IMR-90 (cell line): ENCODE measurements around the gene MAMLD1. TPM values are rescaled to one million over a fixed set of nuclear protein-coding genes. Genes with fewer than 3 reads are reported as not detected.

Source experiments
- ATAC-seq: fragments of 200-7000 bp; cut with Tn5 transposase; 2 replicates; pipeline ENCODE4 v1.9.1; 2020; ENCODE audit warnings: low read depth, mild to moderate bottlenecking, moderate library complexity
- BruUV-seq: library from RNA; stranded (reverse); fragments of 400-500 nt; replicated peaks from 2 replicates; lab custom pipeline; 2021; lab: Mats Ljungman, UMichigan
- CTCF ChIA-PET: fragments of 300-600 bp; formaldehyde crosslinking; extraction: SDS; loops from one replicate; lab custom pipeline; 2021; ENCODE audit warnings: antibody characterized with exemption; lab: Yijun Ruan, JAX
- POLR2A ChIA-PET: fragments of 300-600 bp; sonication (Branson Sonifier 250); formaldehyde crosslinking; loops from one replicate; lab custom pipeline; 2022; ENCODE audit warnings: antibody characterized with exemption; ENCODE audit not compliant: unreplicated experiment; lab: Charles Lee
- DNase-seq: peaks from one replicate; pipeline ENCODE4 v3.0.0; 2013
- H2AFZ ChIP-seq: replicated peaks from 2 replicates; pipeline ENCODE3; 2013; ENCODE audit warnings: low read length, mild to moderate bottlenecking; ENCODE audit not compliant: poor library complexity
- H2AK5ac ChIP-seq: 2 replicates; pipeline ENCODE4 v1.6.1; 2013; ENCODE audit warnings: low read depth, low read length, inconsistent platforms
- H2AK9ac ChIP-seq: replicated peaks from 2 replicates; pipeline ENCODE3; 2013; ENCODE audit warnings: mild to moderate bottlenecking, low read depth, low read length, moderate library complexity; ENCODE audit not compliant: poor library complexity
- H2BK120ac ChIP-seq: 2 replicates; pipeline ENCODE4 v1.6.1; 2013; ENCODE audit warnings: low read depth, low read length, inconsistent platforms
- H2BK15ac ChIP-seq: 3 replicates; pipeline ENCODE4 v1.6.1; 2013; ENCODE audit warnings: low read depth, low read length, inconsistent platforms
- H2BK20ac ChIP-seq: 2 replicates; pipeline ENCODE4 v1.6.1; 2013; ENCODE audit warnings: low read depth, mild to moderate bottlenecking, inconsistent platforms, low read length, moderate library complexity
- H2BK5ac ChIP-seq: 2 replicates; pipeline ENCODE4 v1.6.1; 2013; ENCODE audit warnings: mild to moderate bottlenecking, low read depth, low read length, inconsistent platforms; ENCODE audit not compliant: poor library complexity, severe bottlenecking
- H3K14ac ChIP-seq: replicated peaks from 2 replicates; pipeline ENCODE4 v1.6.1; 2013; ENCODE audit warnings: low read depth, low read length, inconsistent platforms
- H3K18ac ChIP-seq: 2 replicates; pipeline ENCODE4 v1.6.1; 2013; ENCODE audit warnings: low read depth, low read length, control low read depth
- H3K23ac ChIP-seq: 2 replicates; pipeline ENCODE4 v1.6.1; 2013; ENCODE audit warnings: low read depth, low read length, inconsistent platforms
- H3K27ac ChIP-seq: 2 replicates; pipeline ENCODE4 v1.5.1; 2013; ENCODE audit warnings: mild to moderate bottlenecking, control low read depth, low read length; ENCODE audit not compliant: insufficient read depth
- H3K27me3 ChIP-seq: 2 replicates; pipeline ENCODE4 v1.6.1; 2013; ENCODE audit warnings: low read length; ENCODE audit not compliant: control insufficient read depth, insufficient read depth
- H3K36me3 ChIP-seq: 2 replicates; pipeline ENCODE4 v1.6.1; 2013; ENCODE audit warnings: low read length, mixed read lengths; ENCODE audit not compliant: control insufficient read depth, insufficient read depth
- H3K4ac ChIP-seq: 2 replicates; pipeline ENCODE4 v1.6.1; 2013; ENCODE audit warnings: low read depth, low read length, inconsistent platforms
- H3K4me1 ChIP-seq: 2 replicates; pipeline ENCODE4 v1.6.1; 2013; ENCODE audit warnings: low read length, mixed read lengths; ENCODE audit not compliant: control insufficient read depth, insufficient read depth
- H3K4me2 ChIP-seq: 2 replicates; pipeline ENCODE4 v1.6.1; 2013; ENCODE audit warnings: low read depth, mild to moderate bottlenecking, control low read depth, low read length, moderate library complexity
- H3K4me3 ChIP-seq: 2 replicates; pipeline ENCODE4 v1.5.1; 2013; ENCODE audit warnings: low read depth, mild to moderate bottlenecking, control low read depth, low read length, moderate library complexity; ENCODE audit not compliant: insufficient read depth
- H3K56ac ChIP-seq: 2 replicates; pipeline ENCODE4 v1.6.1; 2013; ENCODE audit warnings: low read length, inconsistent platforms; ENCODE audit not compliant: insufficient read depth; ENCODE audit errors: extremely low read depth
- H3K79me1 ChIP-seq, 2 experiments: 2 replicates each; pipeline ENCODE4 v1.6.1; 2013; ENCODE audit warnings: low read length in 2 of 2, inconsistent platforms in 1 of 2, low read depth in 1 of 2
- H3K9ac ChIP-seq: 2 replicates; pipeline ENCODE4 v1.6.1; 2013; ENCODE audit warnings: low read depth, low read length, control low read depth
- H3K9me1 ChIP-seq: 2 replicates; pipeline ENCODE4 v1.6.1; 2013; ENCODE audit warnings: low read length, inconsistent platforms; ENCODE audit not compliant: insufficient read depth
- H3K9me3 ChIP-seq: 2 replicates; pipeline ENCODE4 v1.6.1; 2013; ENCODE audit warnings: low read length; ENCODE audit not compliant: control insufficient read depth, insufficient read depth
- H4K20me1 ChIP-seq: 2 replicates; pipeline ENCODE4 v1.6.1; 2013; ENCODE audit warnings: low read length, inconsistent platforms; ENCODE audit not compliant: insufficient read depth
- H4K5ac ChIP-seq: 2 replicates; pipeline ENCODE4 v1.6.1; 2013; ENCODE audit warnings: mild to moderate bottlenecking, low read depth, low read length, control low read depth
- H4K8ac ChIP-seq, 2 experiments: 2 replicates each; pipeline ENCODE4 v1.6.1; 2013; ENCODE audit warnings: low read depth in 2 of 2, low read length in 2 of 2, control low read depth in 1 of 2, inconsistent platforms in 1 of 2
- H4K91ac ChIP-seq: 2 replicates; pipeline ENCODE4 v1.6.1; 2013; ENCODE audit warnings: low read depth, low read length, inconsistent platforms; ENCODE audit not compliant: insufficient read depth
- CHD1 ChIP-seq: IDR thresholded peaks from 2 replicates; pipeline ENCODE4 v1.6.1; 2012; ENCODE audit warnings: low read depth, low read length, improper control_type of control experiment
- CTCF ChIP-seq: conservative IDR thresholded peaks from 2 replicates; pipeline ENCODE4 v1.5.1; 2012; ENCODE audit warnings: mild to moderate bottlenecking, low read depth, low read length, improper control_type of control experiment
- POLR2A ChIP-seq: IDR thresholded peaks from 2 replicates; pipeline ENCODE4 v1.6.1; 2012; ENCODE audit warnings: mild to moderate bottlenecking, low read depth, low read length
- RAD21 ChIP-seq: IDR thresholded peaks from 2 replicates; pipeline ENCODE4 v1.6.1; 2012; ENCODE audit warnings: low read length, improper control_type of control experiment
- WGBS, 2 experiments: methylation state at CpG; one replicate each; pipeline versions ENCODE4 v1.1.5 to v1.1.7; 2013; ENCODE audit warnings: missing lambda C conversion rate in 2 of 2; ENCODE audit not compliant: insufficient read length in 1 of 2; ENCODE audit errors: extremely low coverage in 2 of 2; 5-methylcytosine and 5-hydroxymethylcytosine counted together
- dilution Hi-C: fragments of 300-500 bp; cut with HindIII; formaldehyde crosslinking; loops from one replicate; pipeline ENCODE4 v1.14.3; 2018; ENCODE audit warnings: low sequenced_read_pairs; ENCODE audit not compliant: unreplicated experiment
- in situ Hi-C: fragments of 300-500 bp; cut with MboI; formaldehyde crosslinking; loops from 3 replicates; pipeline ENCODE4 v1.14.3; 2019; ENCODE audit warnings: low sequenced_read_pairs, inconsistent platforms, mixed read lengths
- intact Hi-C: fragments of 100-400 bp; cut with micrococcal nuclease; formaldehyde crosslinking; loops from 2 replicates; pipeline ENCODE4 v1.10.0; 2022
- polyA plus RNA-seq, 3 experiments: library from polyadenylated mRNA; depleted of rRNA; stranded (reverse); fragments of >200 nt; gene quantifications; 2 replicates each; pipeline ENCODE4 v1.2.3, GENCODE V29; 2012; ENCODE audit warnings: low replicate concordance in 1 of 3
- total RNA-seq: library from RNA; depleted of rRNA; stranded (reverse); fragments of >200 nt; gene quantifications from 2 replicates; pipeline ENCODE4 v1.2.3, GENCODE V29; 2012

MAMLD1 gene
- total and polyA plus RNA-seq, 2 of the 4 experiments (the other 2 are of a cell fraction), result 1.4 to 11.0 TPM

DNA sequence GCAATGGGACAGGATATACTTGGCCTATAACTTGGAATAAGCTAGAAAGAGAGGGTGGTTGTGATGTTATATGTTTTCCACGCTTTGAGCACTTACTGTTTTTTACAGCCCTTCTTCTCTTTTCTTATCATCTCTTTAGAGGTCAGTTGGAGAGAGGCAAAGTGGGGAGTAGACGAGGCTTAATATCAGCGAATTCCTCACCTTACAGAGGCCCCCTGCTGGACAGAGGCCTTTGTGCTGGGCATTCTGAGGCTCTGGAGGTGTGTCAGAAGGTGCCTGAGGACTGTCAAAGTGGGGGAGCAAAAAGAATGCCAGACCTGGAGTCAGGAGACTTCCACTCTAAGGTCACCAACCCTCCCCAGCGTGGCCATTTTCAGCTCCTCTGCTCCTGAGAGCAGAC, 42.5 kb downstream of the MAMLD1 start:
- POLR2A ChIA-PET, result no interaction called here
- no peak overlapping the region for H3K9ac ChIP-seq
- peaks cover 6% of the 10 kb centered on the region; the same call in 1 of the 2 replicates for H3K9me1 ChIP-seq
- H2AFZ ChIP-seq, result no peak overlapping the region
- no peaks in the 10 kb centered on the region for H3K9me3 ChIP-seq
- TF ChIP-seq RAD21 (no peak), POLR2A (no peak), CHD1 (no peak), CTCF (0 out of 2 replicates have a peak, but pooled peaks have one; percentile 14)
- CTCF ChIA-PET, result interaction anchor here (0.6 kb wide), 1 partner anchor 9 kb away, joined by 3 read pairs; no protein-coding TSS in a partner anchor
- H2BK120ac ChIP-seq, result no peak overlapping the region
- BruUV-seq, result no TSS peak
- H3K56ac ChIP-seq, result no peak overlapping the region
- H3K4ac ChIP-seq, result no peak overlapping the region
- no peak overlapping the region for H4K91ac ChIP-seq
- H2BK15ac ChIP-seq, result no peak overlapping the region
- no peak overlapping the region for H4K8ac ChIP-seq
- H3K4me2 ChIP-seq, result no peak overlapping the region
- H3K27ac ChIP-seq, result no peak overlapping the region
- no peak overlapping the region for H2AK5ac ChIP-seq
- H2BK20ac ChIP-seq, result no peak overlapping the region
- H3K4me1 ChIP-seq, result no peaks in the 10 kb centered on the region; the same call in 1 of the 2 replicates
- no peaks in the 10 kb centered on the region for H3K36me3 ChIP-seq
- no peaks in the 10 kb centered on the region for H3K27me3 ChIP-seq
- dilution Hi-C loops, result no loop called here
- H4K5ac ChIP-seq, result no peak overlapping the region
- H3K23ac ChIP-seq, result no peak overlapping the region
- in situ Hi-C loops, result no loop called here
- no CpG with 5 or more reads among the region's 4 CpGs for WGBS, 2 experiments
- H3K14ac ChIP-seq, result no peak overlapping the region
- no peak overlapping the region for H3K18ac ChIP-seq
- no peak overlapping the region for H2AK9ac ChIP-seq
- no peak overlapping the region for H2BK5ac ChIP-seq
- H3K79me1 ChIP-seq, result peaks cover 0 to 26% of the 10 kb centered on the region in 2 experiments; a peak in 1 of 4 replicates
- peaks cover 9% of the 10 kb centered on the region; the same call in 1 of the 2 replicates for H4K20me1 ChIP-seq
- intact Hi-C loops, result loop anchor here (1.0 kb wide), 1 partner anchor 442 kb away; no protein-coding TSS in a partner anchor
- ATAC-seq, result no peak
- no peak overlapping the region for H3K4me3 ChIP-seq
- no peak for DNase-seq
